ENCODE results near the gene PIAS3.

GRCh38 chr1:145871994-145872924 lies 13.4 kb upstream of the PIAS3 start:
- TF ChIP-seq MYC (IDR thresholded peaks at IDR 0.05; ENCODE audit: low read depth, low read length) = no peak
- TF ChIP-seq MAX (IDR thresholded peaks at IDR 0.05; ENCODE audit: insufficient read depth, insufficient read length) = no peak
- no peak for TF ChIP-seq CTCF (IDR thresholded peaks at IDR 0.05; ENCODE audit: extremely low read depth in 1 of 2, insufficient read depth in 1 of 2, low read depth in 1 of 2, low read length in 2 of 2)
